Measurements from ENCODE around the gene FGF19. TPM values are rescaled to one million over a fixed set of nuclear protein-coding genes. Genes with fewer than 3 reads are reported as not detected.

Gene FGF19
- total RNA-seq, 3 donors from 2014 or later: not detected

GRCh38 chr11:69748637-69749036 is 44.8 kb upstream of the FGF19 start:
- TF ChIP-seq POLR2A (IDR thresholded peaks at IDR 0.05) (no peak), CTCF (IDR thresholded peaks at IDR 0.05) (no peak), POLR2AphosphoS5 (IDR thresholded peaks at IDR 0.05) (no peak)
- no peak for DNase-seq (ENCODE audit: low spot score in 2 of 2)
- Histone ChIP-seq H3K36me3 (no peaks in the 10 kb centered on the region), H3K4me3 (no peak overlapping the region), H3K4me1 (no peaks in the 10 kb centered on the region), H3K27me3 (peaks cover 0 to 7% of the 10 kb centered on the region in 2 donors), H3K27ac (no peak overlapping the region), H3K9me3 (no peaks in the 10 kb centered on the region)
- intact Hi-C loops (cut with DNase I; ENCODE audit: low total_unique reads): no loop called here

GRCh38 chr11:69746752-69747742 is 43.2 kb upstream of the FGF19 start:
- no peak overlapping the region for H3K4me3 ChIP-seq
- DNase-seq (ENCODE audit: low spot score in 2 of 2): no peak
- no peaks in the 10 kb centered on the region for H3K9me3 ChIP-seq
- H3K27me3 ChIP-seq: peaks cover 0 to 7% of the 10 kb centered on the region in 2 donors
- H3K27ac ChIP-seq: no peak overlapping the region
- intact Hi-C loops (cut with DNase I; ENCODE audit: low total_unique reads): no loop called here
- H3K36me3 ChIP-seq: no peaks in the 10 kb centered on the region
- TF ChIP-seq POLR2A (IDR thresholded peaks at IDR 0.05) (no peak), CTCF (IDR thresholded peaks at IDR 0.05) (no peak), POLR2AphosphoS5 (IDR thresholded peaks at IDR 0.05) (no peak)
- H3K4me1 ChIP-seq: no peaks in the 10 kb centered on the region

- no peaks in the 10 kb centered on the region for H3K36me3 ChIP-seq
- TF ChIP-seq POLR2A (IDR thresholded peaks at IDR 0.05) (no peak), CTCF (IDR thresholded peaks at IDR 0.05) (no peak), POLR2AphosphoS5 (IDR thresholded peaks at IDR 0.05) (no peak)
- no peak overlapping the region for H3K4me3 ChIP-seq
- DNase-seq (ENCODE audit: low spot score in 2 of 2): no peak
- H3K4me1 ChIP-seq: no peaks in the 10 kb centered on the region
- H3K27ac ChIP-seq: no peak overlapping the region
- intact Hi-C loops (cut with DNase I; ENCODE audit: low total_unique reads): no loop called here
- H3K9me3 ChIP-seq: no peaks in the 10 kb centered on the region
- H3K27me3 ChIP-seq: peaks cover 0 to 7% of the 10 kb centered on the region in 2 donors
These were observed 42.3 kb upstream of the FGF19 start for GRCh38 chr11:69746140-69746539.

GRCh38 chr11:69745201-69745600 is 41.4 kb upstream of the FGF19 start:
- no peak for DNase-seq (ENCODE audit: low spot score in 2 of 2)

More at GRCh38 chr11:69745201-69745600, 41.4 kb upstream of the FGF19 start:
- TF ChIP-seq CTCF (IDR thresholded peaks at IDR 0.05): no peak
- TF ChIP-seq POLR2A (IDR thresholded peaks at IDR 0.05): no peak
- no peak for TF ChIP-seq POLR2AphosphoS5 (IDR thresholded peaks at IDR 0.05)
- H3K4me3 ChIP-seq: no peak overlapping the region
- no peak overlapping the region for H3K27ac ChIP-seq
- H3K4me1 ChIP-seq: no peaks in the 10 kb centered on the region
- H3K36me3 ChIP-seq: no peaks in the 10 kb centered on the region
- no peaks in the 10 kb centered on the region for H3K9me3 ChIP-seq
- intact Hi-C loops (cut with DNase I; ENCODE audit: low total_unique reads): no loop called here
- H3K27me3 ChIP-seq: peaks cover 0 to 7% of the 10 kb centered on the region in 2 donors

Measured in breast epithelium (tissue), 4 donors.